Stimulated activated CD8-positive, alpha-beta memory T cell treated with anti-CD3 and anti-CD28 coated beads, Interleukin-4, amount 100 ng/mL, for 48 hours (primary cell): ENCODE measurements around the gene USP22.
"Not testable (repeated sequence)": the region's sequence is repeated elsewhere in the genome, so short reads cannot be mapped to it uniquely, and the experiment has no call there.

Experiments used
- DNase-seq: peaks from one replicate; pipeline ENCODE4 v3.0.0-alpha.2; 2020

Gene USP22

DNA sequence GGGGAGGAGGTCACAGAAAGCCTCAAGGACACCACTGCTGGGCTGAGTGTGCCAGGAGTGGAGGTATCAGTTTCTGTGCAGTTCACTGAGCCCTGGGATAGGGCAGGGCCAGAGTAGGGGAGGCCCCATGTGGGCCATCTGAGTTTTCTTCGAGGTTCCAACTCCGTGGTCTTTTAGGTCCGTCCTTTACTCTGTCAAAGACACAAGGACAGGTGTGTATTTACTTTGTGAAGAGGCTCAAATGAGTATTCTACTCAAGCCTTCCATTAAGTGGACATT, 59.5 kb downstream of the USP22 start:
- no peak for DNase-seq

DNA sequence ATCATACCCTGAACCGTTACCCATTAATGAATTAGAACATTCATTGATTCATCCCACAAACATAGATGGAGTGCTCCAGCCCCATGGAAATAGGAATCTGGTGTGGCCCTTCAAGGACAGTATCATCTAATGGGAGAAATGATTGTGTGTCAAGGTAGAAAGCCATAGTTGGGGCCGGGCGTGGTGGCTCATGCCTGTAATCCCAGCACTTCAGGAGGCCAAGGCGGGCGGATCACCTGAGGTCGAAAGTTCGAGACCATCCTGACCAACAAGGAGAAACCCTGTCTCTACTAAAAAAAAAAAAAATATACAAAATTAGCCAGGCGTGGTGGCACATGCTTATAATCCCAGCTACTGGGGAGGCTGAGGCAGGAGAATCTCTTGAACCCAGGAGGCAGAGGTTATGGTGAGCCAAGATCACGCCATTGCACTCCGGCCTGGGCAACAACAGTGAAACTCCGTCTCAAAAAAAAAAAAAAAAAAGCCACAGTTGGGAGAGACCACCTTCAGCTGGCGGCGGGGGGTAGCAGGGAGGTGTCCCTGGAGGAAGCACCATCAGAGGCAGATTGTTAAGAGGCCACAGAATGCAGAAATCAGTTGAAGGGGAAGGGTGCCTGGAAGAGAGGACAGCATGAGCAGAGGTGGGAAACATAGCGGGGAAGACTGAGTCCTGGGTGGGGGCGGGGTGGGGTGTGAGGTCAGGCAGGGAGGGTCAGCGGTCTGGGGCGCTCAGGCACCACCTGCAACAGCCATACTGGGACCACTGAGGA, 60.0 kb downstream of the USP22 start:
- DNase-seq: no peak

DNA sequence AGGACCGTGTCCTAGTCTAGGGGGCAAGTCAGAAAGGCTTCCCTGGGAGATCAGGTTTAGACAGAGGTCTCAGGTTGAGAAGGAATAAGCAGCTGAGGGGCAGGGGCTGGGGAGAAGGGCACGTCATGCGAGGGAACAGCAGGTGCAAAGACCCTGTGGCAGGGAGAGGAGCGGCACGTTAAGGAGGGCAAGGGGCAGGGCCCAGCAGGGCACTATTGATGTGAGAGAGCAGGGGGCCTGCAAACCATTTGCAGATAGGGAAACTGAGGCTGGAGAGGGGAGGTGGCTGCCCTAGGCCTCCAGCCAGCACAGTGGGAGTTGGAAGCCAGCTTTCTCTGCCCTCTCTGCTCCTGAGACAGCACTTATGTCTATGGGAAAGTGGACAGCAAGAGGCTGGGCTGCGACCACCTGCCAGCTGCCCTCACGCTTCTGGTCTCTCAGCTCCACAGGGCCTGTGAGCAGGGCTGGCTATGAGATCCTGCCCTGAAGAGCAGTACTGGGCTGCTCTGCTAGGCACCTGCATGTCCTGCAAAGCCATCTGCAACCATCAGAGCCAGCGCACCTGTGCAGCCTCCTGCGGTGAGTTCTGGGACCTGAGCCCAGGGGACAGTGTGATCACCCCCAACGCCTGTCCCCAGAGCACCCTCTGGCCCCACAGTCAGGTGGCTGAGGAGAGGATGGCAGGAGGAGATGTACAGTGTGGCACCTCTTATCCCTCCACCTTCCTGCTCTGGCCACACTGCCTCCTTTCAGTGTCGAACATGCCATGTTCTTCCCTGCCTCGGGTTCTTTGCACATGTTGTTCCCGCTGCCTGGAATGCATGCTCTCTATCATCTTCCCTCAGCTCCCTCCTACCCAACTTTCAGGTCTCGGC, 61.5 kb downstream of the USP22 start:
- no peak for DNase-seq

DNA sequence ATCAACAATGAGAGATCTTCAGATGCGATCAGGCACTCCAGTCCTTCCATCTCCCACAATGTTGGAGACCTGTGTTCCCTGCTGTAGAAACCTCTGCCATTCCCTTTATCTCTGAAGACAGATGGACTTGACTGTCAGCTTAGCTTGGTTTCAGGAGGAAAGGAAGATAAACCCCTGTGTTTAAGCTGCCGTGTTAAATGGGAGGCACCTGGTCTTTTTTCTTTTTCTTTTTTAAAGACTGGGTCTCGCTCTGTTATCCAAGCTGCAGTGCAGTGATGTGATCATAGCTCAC, 63.1 kb downstream of the USP22 start:
- no peak for DNase-seq

DNA sequence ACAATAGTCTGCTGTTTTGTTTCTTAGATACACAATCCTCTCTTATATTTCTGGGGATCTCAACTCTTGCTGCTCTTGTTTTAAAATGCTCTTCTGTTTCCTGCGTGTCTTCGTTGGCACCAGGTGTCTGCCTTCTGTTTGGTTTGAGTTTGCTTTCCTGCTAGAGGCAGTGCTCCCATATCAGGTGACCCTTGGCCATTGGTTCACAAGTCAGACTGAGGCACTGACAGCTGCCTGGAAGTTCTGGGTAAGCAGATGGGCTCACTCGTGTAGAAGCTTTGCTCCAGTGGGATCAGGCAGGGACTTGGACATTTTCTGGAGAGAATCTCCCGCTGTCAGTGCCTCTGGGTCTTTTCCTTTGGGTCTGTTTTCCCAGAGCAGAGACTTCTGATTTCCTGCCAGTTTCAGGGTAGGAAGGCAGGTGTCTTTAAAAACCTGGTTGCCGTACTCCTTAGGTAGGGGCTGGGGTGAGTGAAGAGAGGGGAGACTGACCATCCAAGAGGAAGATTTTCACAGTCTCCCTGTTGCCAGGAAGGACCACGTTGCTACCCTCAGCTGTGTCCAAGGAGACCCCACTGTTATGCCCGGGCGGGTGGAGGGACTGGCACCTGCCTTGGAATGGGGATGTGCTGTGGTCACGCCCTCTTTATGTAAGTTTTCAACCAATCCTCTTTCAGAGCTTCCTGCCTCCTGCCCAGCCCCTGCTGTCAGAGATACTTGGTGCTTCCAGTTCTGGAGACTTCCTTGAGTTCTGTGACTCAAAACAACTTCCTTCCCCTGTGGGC, 63.6 kb downstream of the USP22 start:
- not testable (repeated sequence) for DNase-seq

DNA sequence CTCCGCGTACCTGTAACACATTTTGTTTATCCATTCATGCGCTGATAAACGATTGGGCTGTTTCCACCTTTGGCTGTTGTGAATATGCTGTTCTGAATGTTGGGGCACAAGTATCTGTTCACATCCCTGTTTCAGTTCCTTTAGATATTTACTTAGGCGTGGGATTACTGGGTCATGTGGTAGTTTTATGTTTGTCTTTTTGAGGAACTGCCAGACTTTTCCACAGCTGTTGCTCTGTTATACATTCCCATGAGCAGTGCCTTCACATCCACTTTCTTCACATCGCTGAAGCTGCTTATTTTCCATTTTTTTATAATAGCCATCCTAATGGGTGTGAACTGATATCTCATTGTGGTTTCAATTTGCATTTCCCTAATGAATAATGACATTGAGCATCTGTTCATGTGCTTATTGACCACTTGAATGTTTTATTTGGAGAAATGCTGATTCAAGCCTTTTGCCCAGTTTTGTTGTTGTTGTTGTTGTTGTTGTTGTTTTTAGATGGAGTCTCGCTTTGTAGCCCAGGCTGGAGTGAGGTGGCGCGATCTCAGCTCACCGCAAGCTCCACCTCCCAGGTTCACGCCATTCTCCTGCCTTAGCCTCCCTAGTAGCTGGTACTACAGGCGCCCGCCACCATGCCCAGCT, 65.1 kb downstream of the USP22 start:
- DNase-seq: not testable (repeated sequence)

DNA sequence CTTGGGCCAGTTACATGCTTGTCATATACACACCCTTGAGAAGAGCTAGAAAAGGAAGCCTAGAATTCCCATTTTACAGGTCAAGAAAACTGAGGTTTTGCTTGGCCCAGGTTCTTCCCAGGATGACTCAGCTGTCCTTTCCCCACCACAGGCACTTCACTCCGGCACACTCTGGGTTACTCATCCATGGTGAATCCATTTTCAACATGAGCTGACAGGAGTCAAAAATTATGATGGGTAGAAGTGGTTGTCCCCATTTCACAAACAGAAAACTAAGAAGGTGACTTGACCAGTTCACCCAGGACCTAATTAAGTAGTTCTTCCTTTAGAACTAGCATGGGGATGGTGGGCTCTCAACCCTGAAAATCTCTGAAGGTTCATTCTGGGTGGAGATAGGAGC, 67.2 kb downstream of the USP22 start:
- DNase-seq: no peak

DNA sequence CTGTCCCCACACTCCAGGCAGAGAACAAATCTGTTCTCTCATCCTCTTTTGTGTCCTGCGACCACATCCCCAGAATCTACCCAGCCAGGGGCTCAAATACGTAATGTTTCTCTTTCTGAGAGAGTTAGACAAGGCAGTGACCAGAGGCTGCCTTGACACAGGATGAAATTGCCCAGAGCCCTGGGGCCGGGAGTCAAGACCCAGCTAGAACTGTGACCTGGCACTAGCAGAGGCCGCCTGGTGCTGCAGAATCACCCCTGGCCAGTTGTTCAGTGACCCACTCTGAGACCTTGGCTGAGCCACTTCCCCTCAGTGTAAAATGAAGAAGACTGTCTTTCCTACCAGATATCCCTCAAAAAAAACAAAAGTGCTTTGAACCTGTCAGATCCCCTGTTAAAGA, 72.5 kb downstream of the USP22 start:
- no peak for DNase-seq

DNA sequence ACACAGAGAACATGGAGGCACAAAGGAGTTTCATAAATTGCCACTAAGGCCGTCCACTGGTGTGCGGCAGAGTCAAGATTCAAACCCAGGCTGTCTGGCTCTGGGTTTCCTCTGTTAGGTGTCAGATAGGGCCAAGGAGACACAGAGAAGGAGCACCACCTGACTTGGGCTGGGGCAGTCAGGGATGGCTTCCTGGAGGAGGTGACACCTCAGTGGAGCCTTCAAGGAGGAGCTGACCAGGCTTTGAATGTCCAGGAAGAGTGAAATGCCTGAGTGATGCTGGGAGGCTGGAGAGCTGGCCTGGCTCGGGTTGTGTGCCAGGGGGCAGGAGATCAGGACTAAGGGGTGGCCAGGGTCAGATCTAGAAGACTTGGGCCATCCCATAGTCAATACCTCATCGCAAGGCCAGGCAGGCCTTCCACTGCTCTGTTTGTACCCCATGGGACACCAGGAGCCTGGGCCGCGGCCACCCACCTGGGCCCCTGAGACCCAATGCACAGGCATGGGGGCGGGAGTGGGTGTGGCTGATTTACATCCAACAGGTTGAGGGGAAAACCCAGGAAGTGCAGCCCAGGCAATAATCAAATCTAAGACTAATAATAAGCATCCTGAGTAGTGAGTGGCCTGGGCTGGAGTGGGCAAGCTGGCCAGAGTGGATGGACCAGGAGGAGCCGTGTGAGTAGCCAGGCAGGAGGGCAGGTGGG, 73.7 kb downstream of the USP22 start:
- DNase-seq: no peak

DNA sequence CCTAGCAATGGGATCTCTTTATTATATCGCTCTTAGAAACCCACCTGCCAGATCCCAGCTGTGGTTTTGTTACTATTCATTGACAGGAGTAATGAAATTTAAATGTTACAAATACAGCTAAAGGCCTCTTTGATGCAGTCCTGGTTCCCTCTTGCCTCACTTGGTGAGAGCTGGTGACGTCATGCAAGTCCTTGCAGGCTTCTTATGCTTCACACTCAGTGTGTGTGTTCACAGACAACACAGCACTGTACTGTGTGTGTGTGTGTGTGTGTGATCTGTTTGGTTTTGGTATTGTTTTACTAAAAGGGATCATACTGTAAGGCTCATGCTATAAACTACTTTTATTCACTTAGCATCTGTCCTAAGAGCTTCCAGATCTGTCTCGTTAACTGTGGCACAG, 75.0 kb downstream of the USP22 start:
- no peak for DNase-seq

DNA sequence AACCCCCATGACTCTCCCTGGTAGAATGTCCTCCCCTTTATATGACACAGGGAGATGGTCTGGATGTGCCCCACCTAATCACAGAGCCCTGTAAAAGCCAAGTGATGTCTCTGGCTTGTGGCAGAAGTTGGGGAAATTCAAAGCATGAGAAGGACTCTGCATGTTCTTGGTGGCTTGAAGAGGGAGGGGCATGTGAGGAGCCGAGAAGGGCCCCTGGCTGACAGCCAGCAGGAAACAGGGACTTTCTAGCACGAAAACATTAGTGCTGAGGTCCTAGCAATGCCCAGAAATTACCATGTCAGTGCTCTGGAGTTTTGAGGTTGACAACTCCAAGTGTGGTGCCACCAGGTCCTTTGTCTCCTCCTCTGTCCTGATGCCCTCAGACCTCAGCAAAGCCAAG, 75.9 kb downstream of the USP22 start:
- no peak for DNase-seq

DNA sequence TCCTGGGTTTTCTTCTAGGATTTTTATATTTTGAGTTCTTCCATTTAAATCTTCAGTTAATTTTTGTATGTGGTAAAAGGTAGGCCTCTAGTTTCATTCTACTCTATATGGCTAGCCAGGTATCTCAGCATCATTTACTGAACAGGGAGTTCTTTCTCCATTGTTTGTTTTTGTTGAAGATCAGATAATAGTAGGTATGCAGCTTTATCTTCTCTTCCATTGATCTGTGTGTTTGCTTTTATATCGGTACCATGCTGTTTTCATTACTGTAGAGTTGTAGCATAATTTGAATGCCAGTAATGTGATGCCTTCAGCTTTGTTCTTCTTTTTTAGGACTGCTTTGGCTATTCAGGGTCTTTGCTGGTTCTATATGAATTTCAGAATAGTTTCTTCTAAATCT, 77.3 kb downstream of the USP22 start:
- no peak for DNase-seq

DNA sequence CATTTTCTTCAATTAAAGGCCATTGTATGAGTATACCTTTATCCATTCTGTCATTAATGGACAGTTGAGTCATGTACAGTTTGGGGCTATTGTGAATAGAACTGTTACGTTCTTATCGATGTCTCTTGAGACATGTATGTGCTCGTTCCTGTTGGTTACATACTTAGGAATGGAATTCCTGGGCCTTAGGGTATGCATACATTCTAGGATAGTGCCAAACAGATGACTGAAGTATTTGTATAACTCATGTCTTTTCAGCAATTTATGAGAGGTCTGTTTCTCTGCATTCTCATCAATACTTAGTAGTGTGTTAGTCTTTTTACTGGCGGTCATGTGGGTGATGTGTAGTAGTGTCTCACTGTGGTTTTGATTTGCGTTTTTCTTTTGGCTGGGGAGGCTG, 81.2 kb downstream of the USP22 start:
- DNase-seq: no peak

DNA sequence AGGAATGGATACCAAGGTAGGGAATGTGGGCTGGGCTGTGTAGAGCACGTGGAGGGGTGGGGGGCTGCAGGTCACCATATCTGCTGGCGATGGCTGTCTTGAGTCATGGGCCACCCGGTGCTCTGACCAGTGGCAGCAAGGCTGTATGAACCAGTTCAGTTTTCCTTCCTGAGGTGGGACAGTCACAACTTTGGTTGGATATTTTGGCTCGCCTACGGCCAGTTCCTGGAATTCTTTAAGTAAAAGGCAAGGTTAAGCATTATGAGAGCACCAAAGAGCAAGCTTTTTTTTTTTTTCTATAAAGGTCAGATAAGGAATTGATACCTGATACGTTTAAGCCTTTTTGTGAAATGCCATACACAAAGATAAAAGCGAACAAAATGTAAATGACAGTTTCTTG, 81.9 kb downstream of the USP22 start:
- no peak for DNase-seq

DNA sequence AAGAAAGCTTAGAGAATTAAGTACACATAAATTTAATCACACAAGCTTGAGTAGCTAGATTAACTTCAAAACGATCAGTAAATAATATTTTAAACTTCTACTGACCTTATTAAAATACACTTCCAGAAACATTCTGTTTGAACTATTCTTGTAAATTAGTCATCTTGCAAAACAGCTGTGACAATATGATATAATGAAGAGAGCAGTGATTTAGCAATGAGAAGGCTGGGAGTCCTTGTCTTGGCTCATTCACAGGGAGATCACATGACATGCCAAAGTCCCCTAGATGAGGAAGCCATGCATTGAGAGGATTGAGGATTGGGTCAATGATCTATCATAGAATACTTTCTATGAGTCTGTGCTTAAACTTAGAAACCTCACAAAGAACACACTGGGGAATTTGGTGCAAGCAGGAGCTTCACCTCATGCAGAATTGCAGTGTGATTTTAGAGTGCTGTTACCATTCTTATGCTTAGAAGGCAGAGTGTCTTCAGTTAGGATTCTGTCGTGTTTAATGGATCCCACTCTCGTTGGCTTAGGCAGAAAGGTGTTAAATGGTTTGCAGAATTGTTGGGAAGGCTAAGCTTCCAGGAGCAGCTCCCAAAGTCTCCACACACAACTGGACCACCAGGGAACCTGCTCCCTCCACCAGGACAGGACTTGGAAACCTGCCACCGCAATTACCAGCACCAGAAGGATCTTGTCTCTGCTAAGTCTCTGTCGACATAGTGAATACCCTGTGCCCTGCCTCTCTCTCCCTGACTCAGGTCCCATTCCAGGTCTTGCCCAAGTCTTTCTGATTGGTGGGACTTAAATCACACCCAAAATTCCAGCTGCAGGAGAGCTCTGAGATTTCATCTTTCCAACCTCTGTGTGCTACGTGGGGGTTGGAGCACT, 87.1 kb downstream of the USP22 start:
- no peak for DNase-seq

DNA sequence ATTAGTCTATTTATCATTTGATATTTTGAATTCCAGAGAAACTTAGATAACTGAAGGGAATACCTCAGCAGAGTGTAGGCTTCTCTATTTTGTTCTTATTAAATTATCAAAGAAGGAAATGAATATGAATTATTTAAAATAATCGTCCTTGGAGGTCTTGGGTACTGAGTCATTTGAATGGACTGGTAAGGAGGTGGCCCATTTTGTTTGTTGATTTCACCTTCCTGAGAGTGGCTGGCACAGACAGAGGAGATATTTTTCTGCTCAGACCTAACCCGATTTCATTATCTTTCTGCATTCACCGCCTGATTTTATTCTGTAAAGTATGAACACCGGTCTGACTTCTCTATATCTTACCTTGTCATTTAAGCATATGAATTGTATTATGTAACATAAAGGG, 88.0 kb downstream of the USP22 start:
- DNase-seq: no peak

DNA sequence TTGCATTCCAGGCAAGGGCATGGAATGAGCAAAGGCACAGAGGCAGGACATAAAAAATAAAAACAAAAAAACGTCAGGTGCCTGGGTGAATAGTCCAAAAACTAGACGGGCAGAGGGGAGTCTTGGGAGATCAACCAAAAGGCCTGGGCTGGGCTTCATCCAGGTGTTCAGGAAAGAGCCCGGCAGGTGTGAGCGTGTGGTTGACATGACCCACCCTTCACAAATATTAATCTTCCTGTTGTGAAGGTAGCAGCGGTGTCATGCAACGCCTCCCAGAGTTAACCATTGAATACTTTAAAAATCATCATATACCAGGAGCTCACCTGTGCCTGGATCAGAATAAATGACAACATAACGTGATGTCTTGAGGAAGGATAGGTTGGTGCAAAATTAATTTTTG, 90.6 kb downstream of the USP22 start:
- no peak for DNase-seq
